ENCODE measurements around the gene SGCA. TPM values are rescaled to one million over a fixed set of nuclear protein-coding genes. Genes with fewer than 3 reads are reported as not detected.

SGCA gene
- total RNA-seq, 4 donors from 2014 or later: 58.1 to 145 (median 93.4) TPM

GRCh38 chr17:50220811-50221210 is 55.0 kb downstream of the SGCA start:
- no peak for ATAC-seq
- 95 to 97% methylated on average over 5 to 7 of the region's 15 CpGs for WGBS, 2 donors (ENCODE audit: low coverage in 1 of 2)

GRCh38 chr17:50221266-50221863 is 55.6 kb downstream of the SGCA start:
- Histone ChIP-seq H3K9me3 (no peaks in the 10 kb centered on the region), H3K27me3 (no peaks in the 10 kb centered on the region), H3K4me3 (no peak overlapping the region), H3K4me1 (peaks cover 0 to 67% (median 46%) of the 10 kb centered on the region in 3 donors), H3K27ac (peak overlapping the region in 3 of 4 donors; percentile 76 to 86 (median 79)), H3K36me3 (no peaks in the 10 kb centered on the region)
- TF ChIP-seq EP300 (IDR thresholded peaks at IDR 0.05) (no peak), POLR2A (IDR thresholded peaks at IDR 0.05) (no peak), CTCF (IDR thresholded peaks at IDR 0.05) (no peak), POLR2AphosphoS5 (IDR thresholded peaks at IDR 0.05) (no peak)
- 25 to 100% methylated on average over 2 to 3 of the region's 9 CpGs for WGBS, 2 donors (ENCODE audit: low coverage in 1 of 2)
- ATAC-seq: peak; percentile 2

More at GRCh38 chr17:50220811-50221210, 55.0 kb downstream of the SGCA start:
- TF ChIP-seq POLR2A (IDR thresholded peaks at IDR 0.05): no peak
- no peak for TF ChIP-seq EP300 (IDR thresholded peaks at IDR 0.05)
- TF ChIP-seq CTCF (IDR thresholded peaks at IDR 0.05): no peak
- TF ChIP-seq POLR2AphosphoS5 (IDR thresholded peaks at IDR 0.05): no peak
- Histone ChIP-seq H3K4me3 (no peak overlapping the region), H3K27me3 (no peaks in the 10 kb centered on the region), H3K36me3 (no peaks in the 10 kb centered on the region), H3K4me1 (peaks cover 0 to 67% (median 46%) of the 10 kb centered on the region in 3 donors), H3K27ac (peak overlapping the region in 3 of 4 donors; percentile 30 to 86 (median 79)), H3K9me3 (no peaks in the 10 kb centered on the region)

GRCh38 chr17:50221864-50222545 is 56.2 kb downstream of the SGCA start:
- ATAC-seq: peak; percentile 86
- Histone ChIP-seq H3K27ac (peak overlapping the region in 3 of 4 donors; percentile 76 to 86 (median 79)), H3K9me3 (no peaks in the 10 kb centered on the region), H3K36me3 (no peaks in the 10 kb centered on the region), H3K4me1 (peaks cover 0 to 62% (median 46%) of the 10 kb centered on the region in 3 donors), H3K4me3 (no peak overlapping the region), H3K27me3 (no peaks in the 10 kb centered on the region)
- TF ChIP-seq POLR2A (IDR thresholded peaks at IDR 0.05): no peak
- peak; percentile 78 for TF ChIP-seq POLR2AphosphoS5 (IDR thresholded peaks at IDR 0.05)
- WGBS, 2 donors (ENCODE audit: low coverage in 1 of 2): 0 to 27% methylated on average over 2 of the region's 8 CpGs

GRCh38 chr17:50222922-50223321 is 57.1 kb downstream of the SGCA start:
- H3K4me1 ChIP-seq: peaks cover 0 to 52% (median 41%) of the 10 kb centered on the region in 3 donors
- ATAC-seq: no peak

More at GRCh38 chr17:50222922-50223321, 57.1 kb downstream of the SGCA start:
- 70 to 89% methylated on average over 4 to 5 of the region's 6 CpGs for WGBS, 2 donors (ENCODE audit: low coverage in 1 of 2)
- H3K9me3 ChIP-seq: no peaks in the 10 kb centered on the region
- no peaks in the 10 kb centered on the region for H3K36me3 ChIP-seq
- TF ChIP-seq POLR2AphosphoS5 (IDR thresholded peaks at IDR 0.05) (no peak), CTCF (IDR thresholded peaks at IDR 0.05) (no peak), EP300 (IDR thresholded peaks at IDR 0.05) (no peak), POLR2A (IDR thresholded peaks at IDR 0.05) (no peak)
- H3K4me3 ChIP-seq: no peak overlapping the region
- H3K27me3 ChIP-seq: no peaks in the 10 kb centered on the region
- peak overlapping the region in 2 of 4 donors; percentile 76 to 79 for H3K27ac ChIP-seq

Other genes with a start within 250 kb of the SGCA start
- gene DLX4, start 196.8 kb upstream of the SGCA start, total RNA-seq: under 1 TPM in 1 of 4 donors, not detected in 3; 0.35 TPM
- gene DLX3, start 170.8 kb upstream of the SGCA start, total RNA-seq: not detected
- 100 to 1,000 TPM in 3 of 4 donors, 10 to 100 TPM in 1; 62.4 to 131 (median 124) TPM for gene ITGA3, start 109.9 kb upstream of the SGCA start, total RNA-seq
- gene PDK2, start 70.7 kb upstream of the SGCA start, total RNA-seq: 10 to 100 TPM; 31.6 to 70.6 (median 58.1) TPM
- 1 to 10 TPM; 1.3 to 2.8 (median 2.3) TPM for gene SAMD14, start 35.8 kb upstream of the SGCA start, total RNA-seq
- gene PPP1R9B, start 15.3 kb upstream of the SGCA start, total RNA-seq: 10 to 100 TPM; 23.3 to 38.1 (median 30.8) TPM
- 10 to 100 TPM; 14.6 to 92.9 (median 69.7) TPM for gene COL1A1, start 35.6 kb downstream of the SGCA start, total RNA-seq
- under 1 TPM in 1 of 4 donors, not detected in 3; 0.16 TPM for gene TMEM92, start 108.5 kb downstream of the SGCA start, total RNA-seq
- gene XYLT2, start 180.1 kb downstream of the SGCA start, total RNA-seq: 10 to 100 TPM; 19.4 to 30.7 (median 23.4) TPM
- gene MRPL27, start 207.2 kb downstream of the SGCA start, total RNA-seq: 10 to 100 TPM; 40.3 to 62.1 (median 52.2) TPM
- under 1 TPM in 1 of 4 donors, not detected in 3; 0.54 TPM for gene EME1, start 207.2 kb downstream of the SGCA start, total RNA-seq
- 10 to 100 TPM; 34.4 to 76.6 (median 50.3) TPM for gene LRRC59, start 231.5 kb downstream of the SGCA start, total RNA-seq